ENCODE data around the gene TTR. TPM values are rescaled to one million over a fixed set of nuclear protein-coding genes. Genes with fewer than 3 reads are reported as not detected.

Gene TTR
- 2.0 TPM for polyA plus RNA-seq (2013, experiment 1 of 4)
- polyA plus RNA-seq (2013, experiment 2 of 4): 1.9 TPM
- polyA plus RNA-seq (2013, experiment 3 of 4): 5.4 TPM
- 3.0 TPM for polyA plus RNA-seq (2013, experiment 4 of 4)

DNA sequence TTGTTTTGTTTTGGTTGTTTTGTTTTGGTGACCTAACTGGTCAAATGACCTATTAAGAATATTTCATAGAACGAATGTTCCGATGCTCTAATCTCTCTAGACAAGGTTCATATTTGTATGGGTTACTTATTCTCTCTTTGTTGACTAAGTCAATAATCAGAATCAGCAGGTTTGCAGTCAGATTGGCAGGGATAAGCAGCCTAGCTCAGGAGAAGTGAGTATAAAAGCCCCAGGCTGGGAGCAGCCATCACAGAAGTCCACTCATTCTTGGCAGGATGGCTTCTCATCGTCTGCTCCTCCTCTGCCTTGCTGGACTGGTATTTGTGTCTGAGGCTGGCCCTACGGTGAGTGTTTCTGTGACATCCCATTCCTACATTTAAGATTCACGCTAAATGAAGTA is at the start of gene TTR:
Gene TTR (plus strand): TSS at position 250 of the 400 bp plus-strand sequence. CDS start 26 bp downstream, at position 276.
- no peaks in the 10 kb centered on the region for H3K27me3 ChIP-seq (ENCODE audit: control insufficient read depth, insufficient read depth, low read length, poor library complexity, severe bottlenecking)
- no peaks in the 10 kb centered on the region for H3K9me3 ChIP-seq (ENCODE audit: control insufficient read depth, low read length)
- H3K36me3 ChIP-seq (ENCODE audit: control insufficient read depth, insufficient read depth, low read length): no peaks in the 10 kb centered on the region
- H3K4me1 ChIP-seq (ENCODE audit: control insufficient read depth, insufficient read depth, low read length): peaks cover 6% of the 10 kb centered on the region
- 89 to 93% methylated on average over 5 of the region's 5 CpGs for WGBS, 2 experiments
- no peak within 1 kb of the TSS for H3K4me3 ChIP-seq (ENCODE audit: insufficient read depth, low read depth, low read length)
- no peak within 1 kb of the TSS for H3K27ac ChIP-seq (ENCODE audit: insufficient read depth, low read depth, low read length, poor library complexity, severe bottlenecking)

DNA sequence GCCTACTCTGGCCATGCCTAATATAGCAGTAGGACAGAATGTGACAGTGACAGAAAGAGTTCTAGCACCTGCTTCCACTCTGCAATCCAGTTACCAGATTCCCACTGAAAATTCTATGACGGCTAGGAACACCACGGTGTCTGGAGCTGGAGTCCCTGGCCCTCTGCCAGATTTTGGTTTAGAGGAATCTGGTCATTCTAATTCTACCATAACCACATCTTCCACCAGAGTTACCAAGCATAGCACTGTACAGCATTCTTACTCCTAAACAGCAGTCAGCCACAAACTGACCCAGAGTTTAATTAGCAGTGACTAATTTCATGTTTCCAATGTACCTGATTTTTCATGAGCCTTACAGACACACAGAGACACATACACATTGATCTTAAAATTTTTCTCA is 45.2 kb upstream of the TTR start:
- H3K36me3 ChIP-seq (ENCODE audit: control insufficient read depth, insufficient read depth, low read length): peaks cover 11% of the 10 kb centered on the region

DNA sequence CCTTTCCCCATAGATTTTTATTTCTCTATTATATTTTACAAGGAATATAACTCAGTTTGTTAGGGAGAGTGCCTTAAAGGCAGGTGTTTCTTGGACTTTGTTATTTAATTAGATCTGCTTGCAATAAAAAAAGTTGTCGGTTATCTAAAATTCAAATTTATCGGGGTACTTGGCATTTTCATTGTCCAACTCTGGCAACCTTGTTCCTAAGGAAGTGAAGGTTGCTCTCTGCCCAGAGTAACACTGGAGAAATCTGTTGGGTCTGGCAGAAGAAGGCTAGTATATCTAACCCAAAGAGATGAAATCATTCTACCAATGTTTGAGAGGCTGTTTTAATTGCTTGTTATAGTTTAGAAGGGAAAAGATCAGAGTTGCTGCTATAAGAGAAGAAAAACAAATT is 42.8 kb upstream of the TTR start:
- Histone ChIP-seq H3K27me3 (ENCODE audit: control insufficient read depth, insufficient read depth, low read length, poor library complexity, severe bottlenecking) (no peaks in the 10 kb centered on the region), H3K4me1 (ENCODE audit: control insufficient read depth, insufficient read depth, low read length) (no peaks in the 10 kb centered on the region), H3K36me3 (ENCODE audit: control insufficient read depth, insufficient read depth, low read length) (peaks cover 7% of the 10 kb centered on the region), H3K27ac (ENCODE audit: insufficient read depth, low read depth, low read length, poor library complexity, severe bottlenecking) (no peak overlapping the region), H3K9me3 (ENCODE audit: control insufficient read depth, low read length) (no peaks in the 10 kb centered on the region), H3K4me3 (ENCODE audit: insufficient read depth, low read depth, low read length) (no peak overlapping the region)
- WGBS, 2 experiments: 92 to 97% methylated on average over 2 of the region's 2 CpGs

More for the DNA sequence above, 45.2 kb upstream of the TTR start:
- Histone ChIP-seq H3K27ac (ENCODE audit: insufficient read depth, low read depth, low read length, poor library complexity, severe bottlenecking) (no peak overlapping the region), H3K4me3 (ENCODE audit: insufficient read depth, low read depth, low read length) (no peak overlapping the region), H3K9me3 (ENCODE audit: control insufficient read depth, low read length) (no peaks in the 10 kb centered on the region), H3K27me3 (ENCODE audit: control insufficient read depth, insufficient read depth, low read length, poor library complexity, severe bottlenecking) (no peaks in the 10 kb centered on the region), H3K4me1 (ENCODE audit: control insufficient read depth, insufficient read depth, low read length) (no peaks in the 10 kb centered on the region)
- 91 to 98% methylated on average over 2 of the region's 2 CpGs for WGBS, 2 experiments

DNA sequence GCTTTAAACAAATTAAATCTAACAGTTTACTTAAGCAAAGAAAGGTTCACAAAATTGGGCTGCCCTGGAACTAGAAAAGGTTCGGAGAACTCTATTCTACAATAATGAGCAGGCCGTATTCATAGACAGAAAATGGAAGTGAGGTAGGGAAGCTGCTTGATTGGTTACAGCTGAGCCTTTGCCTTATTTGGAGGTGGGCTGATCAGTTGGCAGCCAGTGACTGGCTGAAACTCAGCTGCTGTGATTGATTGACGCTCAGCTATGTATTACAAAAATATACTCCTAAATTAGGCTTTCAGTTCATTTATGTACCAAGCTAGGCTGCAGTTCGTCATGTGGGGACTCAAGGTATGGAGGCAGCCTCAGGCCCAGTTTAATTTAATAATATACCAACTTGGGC is 42.3 kb upstream of the TTR start:
- Histone ChIP-seq H3K27ac (ENCODE audit: insufficient read depth, low read depth, low read length, poor library complexity, severe bottlenecking) (no peak overlapping the region), H3K4me1 (ENCODE audit: control insufficient read depth, insufficient read depth, low read length) (no peaks in the 10 kb centered on the region), H3K36me3 (ENCODE audit: control insufficient read depth, insufficient read depth, low read length) (peaks cover 7% of the 10 kb centered on the region), H3K4me3 (ENCODE audit: insufficient read depth, low read depth, low read length) (no peak overlapping the region), H3K27me3 (ENCODE audit: control insufficient read depth, insufficient read depth, low read length, poor library complexity, severe bottlenecking) (no peaks in the 10 kb centered on the region), H3K9me3 (ENCODE audit: control insufficient read depth, low read length) (no peaks in the 10 kb centered on the region)
- WGBS, 2 experiments: 93 to 95% methylated on average over 4 of the region's 4 CpGs

DNA sequence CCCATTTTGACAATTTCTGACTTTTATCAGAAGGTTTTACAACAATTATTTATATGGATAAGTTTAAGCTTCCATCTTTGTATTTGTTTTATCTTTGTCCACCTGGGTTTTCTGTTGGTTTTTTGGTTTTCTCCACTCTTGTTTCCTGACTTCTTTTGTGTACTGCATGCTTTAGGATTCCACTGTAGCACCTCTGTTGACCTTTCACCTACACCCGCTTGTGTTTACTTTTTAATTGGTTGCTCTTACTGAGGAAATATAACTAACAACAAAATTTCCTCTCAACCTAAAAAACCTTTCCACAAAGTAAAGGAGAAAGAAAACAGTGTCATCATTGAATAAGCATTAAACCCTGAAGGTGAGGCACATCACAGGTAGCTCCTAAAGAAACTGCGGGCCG is 39.8 kb upstream of the TTR start:
- Histone ChIP-seq H3K4me1 (ENCODE audit: control insufficient read depth, insufficient read depth, low read length) (no peaks in the 10 kb centered on the region), H3K27ac (ENCODE audit: insufficient read depth, low read depth, low read length, poor library complexity, severe bottlenecking) (no peak overlapping the region), H3K27me3 (ENCODE audit: control insufficient read depth, insufficient read depth, low read length, poor library complexity, severe bottlenecking) (no peaks in the 10 kb centered on the region), H3K4me3 (ENCODE audit: insufficient read depth, low read depth, low read length) (no peak overlapping the region), H3K9me3 (ENCODE audit: control insufficient read depth, low read length) (no peaks in the 10 kb centered on the region), H3K36me3 (ENCODE audit: control insufficient read depth, insufficient read depth, low read length) (no peaks in the 10 kb centered on the region)
- 86 to 93% methylated on average over 3 of the region's 3 CpGs for WGBS, 2 experiments

DNA sequence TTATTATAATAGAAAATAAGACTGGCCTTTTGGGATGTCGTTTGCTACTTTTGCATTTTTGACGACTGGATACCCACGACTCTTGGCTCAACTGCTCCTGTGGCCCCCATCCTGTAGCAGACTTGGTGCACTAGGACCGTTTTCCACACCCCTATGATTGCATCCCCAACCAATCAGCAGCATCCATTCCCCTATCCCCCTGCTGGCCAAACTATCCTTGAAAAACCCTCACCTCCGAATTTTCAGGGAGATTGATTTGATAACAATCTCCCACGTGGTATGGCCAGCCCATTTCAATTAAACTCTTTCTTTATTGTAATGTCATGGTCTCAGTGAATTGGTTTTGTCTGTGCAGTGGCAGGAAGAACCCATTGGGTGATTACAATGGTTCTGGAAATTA is 37.9 kb upstream of the TTR start:
- Histone ChIP-seq H3K9me3 (ENCODE audit: control insufficient read depth, low read length) (no peaks in the 10 kb centered on the region), H3K27me3 (ENCODE audit: control insufficient read depth, insufficient read depth, low read length, poor library complexity, severe bottlenecking) (no peaks in the 10 kb centered on the region), H3K4me3 (ENCODE audit: insufficient read depth, low read depth, low read length) (no peak overlapping the region), H3K27ac (ENCODE audit: insufficient read depth, low read depth, low read length, poor library complexity, severe bottlenecking) (no peak overlapping the region), H3K36me3 (ENCODE audit: control insufficient read depth, insufficient read depth, low read length) (no peaks in the 10 kb centered on the region), H3K4me1 (ENCODE audit: control insufficient read depth, insufficient read depth, low read length) (no peaks in the 10 kb centered on the region)
- 78 to 85% methylated on average over 5 to 6 of the region's 6 CpGs for WGBS, 2 experiments

DNA sequence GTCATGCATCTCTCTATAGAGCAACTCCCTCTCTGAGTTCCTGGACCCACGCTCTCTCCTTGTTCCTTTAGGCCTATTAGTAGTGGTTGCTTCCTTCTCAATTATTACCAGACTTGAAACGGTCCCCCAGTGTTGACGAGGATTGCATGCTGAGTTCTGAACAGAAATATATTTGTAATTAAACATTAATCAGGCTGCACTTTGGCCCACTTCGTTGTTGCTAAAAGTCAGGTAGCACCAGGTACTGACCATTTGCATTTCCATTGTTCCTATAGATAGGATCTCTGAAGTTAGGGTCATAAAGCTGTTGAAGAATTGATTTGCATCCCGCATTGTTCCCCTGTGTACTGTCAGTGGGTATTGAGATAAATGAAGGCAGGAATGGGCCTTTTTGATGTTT is 36.9 kb upstream of the TTR start:
- Histone ChIP-seq H3K4me3 (ENCODE audit: insufficient read depth, low read depth, low read length) (no peak overlapping the region), H3K27me3 (ENCODE audit: control insufficient read depth, insufficient read depth, low read length, poor library complexity, severe bottlenecking) (no peaks in the 10 kb centered on the region), H3K27ac (ENCODE audit: insufficient read depth, low read depth, low read length, poor library complexity, severe bottlenecking) (no peak overlapping the region), H3K4me1 (ENCODE audit: control insufficient read depth, insufficient read depth, low read length) (no peaks in the 10 kb centered on the region), H3K36me3 (ENCODE audit: control insufficient read depth, insufficient read depth, low read length) (no peaks in the 10 kb centered on the region), H3K9me3 (ENCODE audit: control insufficient read depth, low read length) (no peaks in the 10 kb centered on the region)
- 82 to 95% methylated on average over 5 of the region's 5 CpGs for WGBS, 2 experiments

DNA sequence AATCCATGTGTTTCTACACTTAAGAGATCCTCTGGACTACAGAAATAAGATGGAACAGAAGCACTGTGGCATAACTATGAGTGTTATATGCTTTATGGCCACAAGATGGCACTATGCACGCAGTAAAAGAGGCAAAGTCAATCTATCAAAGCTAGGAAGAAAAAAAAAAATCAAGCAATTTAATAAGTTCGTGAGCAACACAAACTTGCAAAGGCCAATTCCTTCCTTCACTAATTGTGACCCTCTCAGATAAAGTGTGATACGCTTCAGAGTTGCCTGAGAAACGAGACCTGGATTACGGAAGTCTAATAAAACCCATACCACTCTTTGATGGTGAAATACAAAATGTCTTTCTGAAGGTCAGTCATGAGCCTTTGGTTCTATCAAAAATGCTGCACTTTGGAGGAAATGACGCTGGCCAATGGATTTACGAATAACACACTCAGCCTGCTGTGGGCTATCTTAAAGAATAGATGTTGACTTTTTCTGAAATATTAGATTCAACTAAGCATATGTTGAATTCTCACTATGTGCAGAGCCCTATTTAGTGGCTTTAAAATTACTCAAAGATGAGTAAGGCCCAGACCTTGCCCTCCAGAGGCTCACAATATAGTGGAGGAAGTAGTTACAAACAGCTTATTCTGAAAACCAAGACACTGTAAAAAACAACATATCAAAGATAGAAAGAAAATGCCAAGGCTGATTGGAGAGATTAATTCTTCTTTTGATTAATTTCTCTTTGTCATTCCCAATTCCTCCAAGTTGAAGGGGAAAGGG is 35.5 kb upstream of the TTR start:
- no peak overlapping the region for H3K27ac ChIP-seq (ENCODE audit: insufficient read depth, low read depth, low read length, poor library complexity, severe bottlenecking)
- no peaks in the 10 kb centered on the region for H3K27me3 ChIP-seq (ENCODE audit: control insufficient read depth, insufficient read depth, low read length, poor library complexity, severe bottlenecking)
- H3K9me3 ChIP-seq (ENCODE audit: control insufficient read depth, low read length): no peaks in the 10 kb centered on the region
- no peak overlapping the region for H3K4me3 ChIP-seq (ENCODE audit: insufficient read depth, low read depth, low read length)
- no peaks in the 10 kb centered on the region for H3K4me1 ChIP-seq (ENCODE audit: control insufficient read depth, insufficient read depth, low read length)
- H3K36me3 ChIP-seq (ENCODE audit: control insufficient read depth, insufficient read depth, low read length): no peaks in the 10 kb centered on the region
- 38 to 43% methylated on average over 7 of the region's 7 CpGs for WGBS, 2 experiments

DNA sequence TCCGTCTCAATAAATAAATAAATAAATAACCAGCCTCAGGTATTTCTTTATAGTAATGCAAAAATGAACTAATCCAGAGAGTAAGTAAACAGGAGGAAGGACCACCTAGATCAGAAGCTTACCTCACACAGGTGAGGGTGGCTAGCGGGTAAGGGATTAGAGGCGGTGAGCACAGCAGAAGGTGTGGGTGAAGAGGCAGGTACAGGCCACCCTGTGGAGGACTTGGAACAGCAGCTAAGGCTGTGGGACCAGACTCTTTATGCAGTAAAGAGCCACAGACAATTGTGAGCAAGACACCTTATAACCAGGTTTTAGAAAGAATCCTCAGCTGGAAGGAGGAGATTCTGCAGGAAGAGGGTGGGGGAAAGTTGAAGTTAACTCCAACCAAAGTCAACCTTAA is 34.2 kb upstream of the TTR start:
- H3K4me3 ChIP-seq (ENCODE audit: insufficient read depth, low read depth, low read length): no peak overlapping the region
- H3K9me3 ChIP-seq (ENCODE audit: control insufficient read depth, low read length): no peaks in the 10 kb centered on the region
- no peak overlapping the region for H3K27ac ChIP-seq (ENCODE audit: insufficient read depth, low read depth, low read length, poor library complexity, severe bottlenecking)
- no peaks in the 10 kb centered on the region for H3K36me3 ChIP-seq (ENCODE audit: control insufficient read depth, insufficient read depth, low read length)
- no peaks in the 10 kb centered on the region for H3K4me1 ChIP-seq (ENCODE audit: control insufficient read depth, insufficient read depth, low read length)
- H3K27me3 ChIP-seq (ENCODE audit: control insufficient read depth, insufficient read depth, low read length, poor library complexity, severe bottlenecking): no peaks in the 10 kb centered on the region
- 89 to 99% methylated on average over 2 to 3 of the region's 3 CpGs for WGBS, 2 experiments

DNA sequence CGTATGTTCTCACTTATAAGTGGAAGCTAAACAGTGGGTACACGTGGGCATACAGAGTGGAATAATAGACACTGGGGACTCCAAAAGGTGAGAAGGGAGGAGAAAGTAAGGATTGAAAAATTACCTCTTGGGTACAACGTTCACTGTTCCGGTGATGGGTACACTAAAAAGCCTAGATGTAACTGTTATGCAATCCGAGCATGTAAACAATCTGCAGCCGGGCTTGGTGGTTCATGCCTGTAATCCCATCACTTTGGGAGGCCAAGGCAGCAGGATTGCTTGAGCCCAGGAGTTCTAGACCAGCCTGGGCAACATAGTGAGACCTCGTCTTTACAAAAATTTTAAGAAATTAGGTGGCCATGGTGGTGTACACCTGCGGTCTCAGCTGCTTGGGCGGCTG is 33.1 kb upstream of the TTR start:
- Histone ChIP-seq H3K27me3 (ENCODE audit: control insufficient read depth, insufficient read depth, low read length, poor library complexity, severe bottlenecking) (no peaks in the 10 kb centered on the region), H3K36me3 (ENCODE audit: control insufficient read depth, insufficient read depth, low read length) (no peaks in the 10 kb centered on the region), H3K9me3 (ENCODE audit: control insufficient read depth, low read length) (no peaks in the 10 kb centered on the region), H3K27ac (ENCODE audit: insufficient read depth, low read depth, low read length, poor library complexity, severe bottlenecking) (no peak overlapping the region), H3K4me3 (ENCODE audit: insufficient read depth, low read depth, low read length) (no peak overlapping the region), H3K4me1 (ENCODE audit: control insufficient read depth, insufficient read depth, low read length) (no peaks in the 10 kb centered on the region)
- 90 to 95% methylated on average over 9 of the region's 9 CpGs for WGBS, 2 experiments
